DND-41 (cell line): Measurements from ENCODE around the gene DSTN.

Source experiments
- ATAC-seq: fragments of 200-7000 bp; cut with Tn5 transposase; 3 replicates; pipeline ENCODE4 v1.9.1; 2021; ENCODE audit warnings: low read depth; ENCODE audit not compliant: insufficient read depth
- DNase-seq: peaks from one replicate; pipeline ENCODE4 v3.0.0-alpha.2; 2020
- H2AFZ ChIP-seq: 2 replicates; pipeline ENCODE4 v1.6.0; 2012; ENCODE audit warnings: low read depth, low read length
- H3K27ac ChIP-seq: 2 replicates; pipeline ENCODE4 v1.5.1; 2012; ENCODE audit warnings: low read length, inconsistent platforms
- H3K27me3 ChIP-seq: fragments of 200-600 bp; sonication (generic); 2 replicates; pipeline ENCODE4 v1.6.0; 2012; ENCODE audit warnings: low read length, mild to moderate bottlenecking, inconsistent platforms; ENCODE audit not compliant: insufficient read depth, poor library complexity
- H3K36me3 ChIP-seq: 2 replicates; pipeline ENCODE4 v1.5.1; 2012; ENCODE audit warnings: low read length, inconsistent platforms; ENCODE audit not compliant: insufficient read depth
- H3K4me1 ChIP-seq: 2 replicates; pipeline ENCODE4 v1.5.1; 2012; ENCODE audit warnings: mild to moderate bottlenecking, low read length; ENCODE audit not compliant: insufficient read depth
- H3K4me2 ChIP-seq: 2 replicates; pipeline ENCODE4 v1.6.0; 2012; ENCODE audit warnings: mild to moderate bottlenecking, moderate library complexity, low read length, inconsistent platforms; ENCODE audit not compliant: insufficient read depth
- H3K4me3 ChIP-seq, 2 experiments: fragments of 200-600 bp in 1 of 2; shearing (Covaris generic) in 1 of 2; 2 replicates each; pipeline ENCODE4 v1.5.1; 2012 to 2016; ENCODE audit warnings: inconsistent platforms in 2 of 2, low read length in 2 of 2, mild to moderate bottlenecking in 2 of 2, low read depth in 1 of 2, moderate library complexity in 1 of 2
- H3K79me2 ChIP-seq: 2 replicates; pipeline ENCODE4 v1.6.0; 2012; ENCODE audit warnings: low read length, inconsistent platforms; ENCODE audit not compliant: insufficient read depth
- H3K9ac ChIP-seq: 2 replicates; pipeline ENCODE4 v1.6.0; 2012; ENCODE audit warnings: low read depth, mild to moderate bottlenecking, inconsistent platforms, low read length, moderate library complexity
- H3K9me3 ChIP-seq: 2 replicates; pipeline ENCODE4 v1.5.1; 2012; ENCODE audit warnings: low read length, moderate library complexity, mild to moderate bottlenecking, inconsistent platforms; ENCODE audit not compliant: insufficient read depth, severe bottlenecking
- H4K20me1 ChIP-seq: 2 replicates; pipeline ENCODE4 v1.6.0; 2012; ENCODE audit warnings: low read length; ENCODE audit not compliant: insufficient read depth
- CTCF ChIP-seq: IDR thresholded peaks from 2 replicates; pipeline ENCODE4 v1.5.1; 2012; ENCODE audit warnings: borderline replicate concordance, low read length, moderate library complexity, mild to moderate bottlenecking; ENCODE audit not compliant: poor library complexity, severe bottlenecking; ENCODE audit errors: extremely low read depth
- EZH2 ChIP-seq: IDR thresholded peaks from 3 replicates; pipeline ENCODE4 v1.6.1; 2012; ENCODE audit warnings: borderline replicate concordance, low read depth, mild to moderate bottlenecking, moderate library complexity, low read length, inconsistent platforms; ENCODE audit not compliant: severe bottlenecking

DSTN gene

GRCh38 chr20:17622851-17623508 lies 53.1 kb downstream of the DSTN start:
- no peaks in the 10 kb centered on the region for H3K79me2 ChIP-seq
- H3K4me1 ChIP-seq, result no peaks in the 10 kb centered on the region
- peaks cover 17% of the 10 kb centered on the region; the same call in 1 of the 2 replicates for H4K20me1 ChIP-seq
- H3K9ac ChIP-seq, result no peak overlapping the region
- no peak overlapping the region for H3K4me2 ChIP-seq
- no peaks in the 10 kb centered on the region for H3K27me3 ChIP-seq
- TF ChIP-seq CTCF, result no peak
- TF ChIP-seq EZH2, result no peak
- no peak for DNase-seq
- H3K27ac ChIP-seq, result no peak overlapping the region
- ATAC-seq, result no peak
- H2AFZ ChIP-seq, result no peak overlapping the region
- peaks cover 97% of the 10 kb centered on the region for H3K36me3 ChIP-seq
- no peaks in the 10 kb centered on the region for H3K9me3 ChIP-seq
- no peak overlapping the region for H3K4me3 ChIP-seq

DNA sequence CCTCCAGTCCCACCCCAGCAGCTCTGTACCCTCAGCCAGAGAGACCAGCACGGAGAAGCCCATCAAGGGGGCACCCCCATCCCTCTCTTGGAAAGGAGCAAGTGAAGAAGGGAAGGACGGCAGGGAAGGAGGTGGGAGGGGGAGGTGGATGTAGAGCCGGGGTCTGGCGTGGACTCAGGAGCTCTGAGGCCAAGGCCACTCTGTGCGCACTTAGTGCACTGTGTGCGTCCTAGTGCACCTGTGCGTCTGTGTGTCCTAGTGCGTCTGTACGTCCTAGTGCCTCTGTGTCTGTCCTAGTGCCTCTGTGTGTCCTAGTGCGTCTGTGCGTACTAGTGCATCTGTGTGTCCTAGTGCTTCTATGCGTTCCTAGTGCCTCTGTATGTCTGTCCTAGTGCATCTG lies 54.2 kb downstream of the DSTN start:
- no peaks in the 10 kb centered on the region for H3K79me2 ChIP-seq
- H3K27ac ChIP-seq, result no peak overlapping the region
- no peaks in the 10 kb centered on the region for H3K9me3 ChIP-seq
- no peak overlapping the region for H3K4me2 ChIP-seq
- no peaks in the 10 kb centered on the region for H3K4me1 ChIP-seq
- peaks cover 99% of the 10 kb centered on the region for H3K36me3 ChIP-seq
- no peak for ATAC-seq
- H3K9ac ChIP-seq, result no peak overlapping the region
- TF ChIP-seq EZH2 (no peak), CTCF (no peak)
- peaks cover 23% of the 10 kb centered on the region; the same call in 1 of the 2 replicates for H4K20me1 ChIP-seq
- H3K27me3 ChIP-seq, result no peaks in the 10 kb centered on the region
- DNase-seq, result no peak
- no peak overlapping the region for H2AFZ ChIP-seq
- no peak overlapping the region for H3K4me3 ChIP-seq

- peaks cover 23% of the 10 kb centered on the region; the same call in 1 of the 2 replicates for H4K20me1 ChIP-seq
- no peaks in the 10 kb centered on the region for H3K27me3 ChIP-seq
- no peaks in the 10 kb centered on the region for H3K4me1 ChIP-seq
- no peak for TF ChIP-seq CTCF
- TF ChIP-seq EZH2, result no peak
- DNase-seq, result no peak
- no peak overlapping the region for H2AFZ ChIP-seq
- no peak overlapping the region for H3K4me2 ChIP-seq
- no peak overlapping the region for H3K4me3 ChIP-seq
- no peak for ATAC-seq
- H3K27ac ChIP-seq, result no peak overlapping the region
- peaks cover 99% of the 10 kb centered on the region for H3K36me3 ChIP-seq
- H3K9me3 ChIP-seq, result no peaks in the 10 kb centered on the region
- no peak overlapping the region for H3K9ac ChIP-seq
- H3K79me2 ChIP-seq, result no peaks in the 10 kb centered on the region
Observed at GRCh38 chr20:17624551-17625245, 54.8 kb downstream of the DSTN start.
